Activated naive CD4-positive, alpha-beta T cell treated with anti-CD3 and anti-CD28 coated beads, Interleukin-2, amount 10 ng/mL, durations not matched to agents 5 hours and 36 hours (primary cell): ENCODE results near the gene GDAP1L1. TPM values are rescaled to one million over a fixed set of nuclear protein-coding genes. Genes with fewer than 3 reads are reported as not detected.

ENCODE experiments used
- total RNA-seq, 2 experiments: library from RNA; stranded (reverse); gene quantifications; one replicate each; pipeline ENCODE4 v1.2.3, GENCODE V29; 2021

The GDAP1L1 gene
- total RNA-seq = not detected

GRCh38 chr20:44247131-44247571 lies at the start of gene GDAP1L1:
TSS of gene GDAP1L1 (plus strand) at chr20:44247308. CDS start at chr20:44247335, 27 bp downstream.

GRCh38 chr20:44210406-44211176 lies 36.5 kb upstream of the GDAP1L1 start, which contains the start of gene OSER1:
TSS of gene OSER1 (minus strand) at chr20:44210771. CDS start at chr20:44206957, 3,814 bp downstream.

GRCh38 chr20:44310664-44311639 lies 63.8 kb downstream of the GDAP1L1 start, which contains the start of gene FITM2:
TSS of gene FITM2 (minus strand) at chr20:44311202. CDS start at chr20:44311148, 54 bp downstream.

Other genes starting within 250 kb of the GDAP1L1 start
- gene JPH2, start 60.1 kb upstream of the GDAP1L1 start, total RNA-seq = under 1 TPM in 1 of 2 experiments, not detected in 1; 0.10 TPM
- 10 to 100 TPM; 29.6 to 29.8 TPM for gene OSER1, start 36.5 kb upstream of the GDAP1L1 start, total RNA-seq
- gene FITM2, start 63.9 kb downstream of the GDAP1L1 start, total RNA-seq = 1 to 10 TPM; 4.1 to 4.8 TPM
- gene R3HDML, start 89.7 kb downstream of the GDAP1L1 start, total RNA-seq = not detected
- not detected for gene HNF4A, start 108.4 kb downstream of the GDAP1L1 start, total RNA-seq
- gene TTPAL, start 228.6 kb downstream of the GDAP1L1 start, total RNA-seq = 10 to 100 TPM; 16.1 to 17.2 TPM